ENCODE data around the gene PGP.
A peak's percentile ranks its signal among the peaks of the same experiment; 100 is the strongest.

The PGP gene

GRCh38 chr16:2235234-2235651 is 20.6 kb upstream of the PGP start:
- TF ChIP-seq CTCF (IDR thresholded peaks at IDR 0.05; ENCODE audit: insufficient read depth, low read length, poor library complexity, severe bottlenecking), result no peak
- Histone ChIP-seq H3K4me3 (replicated peaks; ENCODE audit: low read depth, low read length) (no peak overlapping the region), H3K36me3 (ENCODE audit: control insufficient read depth, insufficient read depth, low read length) (peaks cover 33% of the 10 kb centered on the region), H3K27me3 (replicated peaks; ENCODE audit: control insufficient read depth, insufficient read depth, low read length) (no peaks in the 10 kb centered on the region)
- no peak for DNase-seq (ENCODE audit: extremely low read depth, insufficient read length)

- no peak overlapping the region for H3K4me3 ChIP-seq (replicated peaks; ENCODE audit: low read depth, low read length)
- TF ChIP-seq CTCF (IDR thresholded peaks at IDR 0.05; ENCODE audit: insufficient read depth, low read length, poor library complexity, severe bottlenecking), result no peak
- no peak for DNase-seq (ENCODE audit: extremely low read depth, insufficient read length)
- no peaks in the 10 kb centered on the region for H3K27me3 ChIP-seq (replicated peaks; ENCODE audit: control insufficient read depth, insufficient read depth, low read length)
- peaks cover 35% of the 10 kb centered on the region for H3K36me3 ChIP-seq (ENCODE audit: control insufficient read depth, insufficient read depth, low read length)
Measured at GRCh38 chr16:2234813-2235170, 20.2 kb upstream of the PGP start.

- Histone ChIP-seq H3K36me3 (ENCODE audit: control insufficient read depth, insufficient read depth, low read length) (peaks cover 37% of the 10 kb centered on the region), H3K4me3 (replicated peaks; ENCODE audit: low read depth, low read length) (no peak overlapping the region), H3K27me3 (replicated peaks; ENCODE audit: control insufficient read depth, insufficient read depth, low read length) (no peaks in the 10 kb centered on the region)
- peak; percentile 26 for DNase-seq (ENCODE audit: extremely low read depth, insufficient read length)
- TF ChIP-seq CTCF (IDR thresholded peaks at IDR 0.05; ENCODE audit: insufficient read depth, low read length, poor library complexity, severe bottlenecking), result no peak
Measured at GRCh38 chr16:2233872-2234812, 19.5 kb upstream of the PGP start.

GRCh38 chr16:2233046-2233775 is 18.6 kb upstream of the PGP start:
- peaks cover 43% of the 10 kb centered on the region for H3K36me3 ChIP-seq (ENCODE audit: control insufficient read depth, insufficient read depth, low read length)
- no peak for DNase-seq (ENCODE audit: extremely low read depth, insufficient read length)

More at GRCh38 chr16:2233046-2233775, 18.6 kb upstream of the PGP start:
- Histone ChIP-seq H3K27me3 (replicated peaks; ENCODE audit: control insufficient read depth, insufficient read depth, low read length) (no peaks in the 10 kb centered on the region), H3K4me3 (replicated peaks; ENCODE audit: low read depth, low read length) (no peak overlapping the region)
- no peak for TF ChIP-seq CTCF (IDR thresholded peaks at IDR 0.05; ENCODE audit: insufficient read depth, low read length, poor library complexity, severe bottlenecking)
